Keratinocyte (primary cell): Measurements from ENCODE around the gene PCID2. TPM values are rescaled to one million over a fixed set of nuclear protein-coding genes. Genes with fewer than 3 reads are reported as not detected.

Experiments
- DNase-seq: peaks from one replicate; pipeline ENCODE4 v3.0.0-alpha.2; 2011; ENCODE audit warnings: low read depth, missing footprints, low spot score
- FAIRE-seq: peaks from 2 replicates; lab custom pipeline; 2011; peaks lifted over from hg19 to GRCh38; lab: Jason Lieb, UNC
- H2AFZ ChIP-seq: 2 replicates; pipeline ENCODE4 v1.6.0; 2012; ENCODE audit warnings: low read length, control low read depth, inconsistent platforms; ENCODE audit not compliant: control insufficient read depth
- H3K27ac ChIP-seq: 2 replicates; pipeline ENCODE4 v1.5.1; 2011; ENCODE audit warnings: low read length; ENCODE audit not compliant: control insufficient read depth, insufficient read depth
- H3K27me3 ChIP-seq: 3 replicates; pipeline ENCODE4 v1.6.0; 2011; ENCODE audit warnings: low read length; ENCODE audit not compliant: control insufficient read depth, insufficient read depth; ENCODE audit errors: extremely low read depth
- H3K36me3 ChIP-seq, 2 experiments: 2 replicates in 1 of 2; 3 replicates in 1 of 2; pipeline ENCODE4 v1.5.1; 2011; ENCODE audit warnings: low read length in 2 of 2, mild to moderate bottlenecking in 1 of 2; ENCODE audit not compliant: control insufficient read depth in 2 of 2, insufficient read depth in 2 of 2; ENCODE audit errors: extremely low read depth in 1 of 2
- H3K4me1 ChIP-seq: 3 replicates; pipeline ENCODE4 v1.5.1; 2011; ENCODE audit warnings: low read length; ENCODE audit not compliant: control insufficient read depth, insufficient read depth; ENCODE audit errors: extremely low read depth
- H3K4me2 ChIP-seq: 3 replicates; pipeline ENCODE4 v1.6.0; 2011; ENCODE audit warnings: low read depth, low read length; ENCODE audit not compliant: control insufficient read depth, insufficient read depth; ENCODE audit errors: extremely low read depth
- H3K4me3 ChIP-seq, 3 experiments: fragments of 200-600 bp in 1 of 3; sonication (generic) in 1 of 3; 2 replicates in 2 of 3; 3 replicates in 1 of 3; pipeline ENCODE4 v1.5.1; 2011 to 2016; ENCODE audit warnings: low read length in 3 of 3, mild to moderate bottlenecking in 3 of 3, control low read depth in 2 of 3, inconsistent platforms in 1 of 3, low read depth in 1 of 3, mixed read lengths in 1 of 3, mixed run types in 1 of 3, moderate library complexity in 1 of 3; ENCODE audit not compliant: control insufficient read depth in 2 of 3, insufficient read depth in 2 of 3; ENCODE audit errors: extremely low read depth in 1 of 3
- H3K79me2 ChIP-seq: 2 replicates; pipeline ENCODE4 v1.6.0; 2012; ENCODE audit warnings: low read length; ENCODE audit not compliant: control insufficient read depth, insufficient read depth
- H3K9ac ChIP-seq: 3 replicates; pipeline ENCODE4 v1.6.0; 2011; ENCODE audit warnings: low read length; ENCODE audit not compliant: control insufficient read depth, insufficient read depth; ENCODE audit errors: extremely low read depth
- H3K9me1 ChIP-seq: 3 replicates; pipeline ENCODE4 v1.6.0; 2011; ENCODE audit warnings: low read length; ENCODE audit not compliant: control insufficient read depth, insufficient read depth; ENCODE audit errors: extremely low read depth
- H3K9me3 ChIP-seq: 2 replicates; pipeline ENCODE4 v1.5.1; 2012; ENCODE audit warnings: low read depth, low read length; ENCODE audit not compliant: control insufficient read depth
- H4K20me1 ChIP-seq: 3 replicates; pipeline ENCODE4 v1.6.0; 2011; ENCODE audit warnings: low read length; ENCODE audit not compliant: control insufficient read depth, insufficient read depth; ENCODE audit errors: extremely low read depth
- EZH2 ChIP-seq: IDR thresholded peaks from one replicate; pipeline ENCODE4 v1.6.1; 2012; ENCODE audit warnings: inconsistent platforms, mild to moderate bottlenecking, low read length, moderate library complexity
- dilution Hi-C: fragments of 300-500 bp; cut with MboI; formaldehyde crosslinking; loops from one replicate; pipeline ENCODE4 v1.7.0; 2020; ENCODE audit warnings: low sequenced_read_pairs; ENCODE audit not compliant: extremely low pct_ligation_motif_present
- polyA plus RNA-seq, 5 experiments: library from polyadenylated mRNA; depleted of rRNA in 3 of 5; stranded (reverse) in 3 of 5; stranded (forward) in 1 of 5; unstranded in 1 of 5; fragments of >200 nt; gene quantifications; 1 replicate in 1 of 5; 2 replicates in 3 of 5; 3 replicates in 1 of 5; pipeline versions ENCODE4 v1.2.1 to v1.2.3, GENCODE V29; 2011 to 2012; ENCODE audit warnings: missing spikeins in 2 of 5, low read depth in 1 of 5, low replicate concordance in 1 of 5
- TF ChIP-seq, protein P1 (sequence below), 3 experiments: IDR thresholded peaks in 1 of 3; conservative IDR thresholded peaks in 1 of 3; optimal IDR thresholded peaks in 1 of 3; 2 replicates in 2 of 3; 3 replicates in 1 of 3; pipeline versions ENCODE3 to v1.5.1; 2011; ENCODE audit warnings: low read length in 3 of 3, mild to moderate bottlenecking in 3 of 3, moderate library complexity in 2 of 3, control low read depth in 1 of 3, inconsistent platforms in 1 of 3; ENCODE audit not compliant: insufficient read depth in 2 of 3; ENCODE audit errors: extremely low read depth in 1 of 3

Gene PCID2
- polyA plus RNA-seq, 1 donor (not counting 4 experiments of a cell fraction or from before 2014, with no cell fraction given): 76.5 TPM

DNA sequence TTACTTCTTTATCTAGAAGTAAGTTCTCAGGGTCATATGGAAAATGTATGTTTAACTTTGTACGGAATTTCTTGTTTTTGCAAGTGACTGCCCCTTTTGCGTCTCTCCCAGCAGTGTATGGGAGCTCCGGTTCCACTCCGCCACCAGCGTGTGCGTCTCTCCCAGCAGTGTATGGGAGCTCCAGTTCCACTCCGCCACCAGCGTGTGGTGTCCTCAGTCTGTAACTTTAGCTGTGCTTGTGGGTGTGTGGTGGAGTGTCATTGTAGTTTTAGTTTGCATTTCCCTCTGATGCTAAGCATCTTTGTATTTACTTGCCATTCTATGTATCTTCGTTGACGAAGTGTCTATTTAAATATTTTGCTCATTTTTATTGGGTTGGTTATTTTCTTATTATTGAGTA lies 3.3 kb upstream of the PCID2 start:
- no peak overlapping the region for H3K9ac ChIP-seq
- H3K36me3 ChIP-seq: peaks cover 3 to 6% of the 10 kb centered on the region in 2 experiments
- no peak for FAIRE-seq
- dilution Hi-C loops: no loop called here
- no peak for TF ChIP-seq EZH2
- TF ChIP-seq, protein P1, sequence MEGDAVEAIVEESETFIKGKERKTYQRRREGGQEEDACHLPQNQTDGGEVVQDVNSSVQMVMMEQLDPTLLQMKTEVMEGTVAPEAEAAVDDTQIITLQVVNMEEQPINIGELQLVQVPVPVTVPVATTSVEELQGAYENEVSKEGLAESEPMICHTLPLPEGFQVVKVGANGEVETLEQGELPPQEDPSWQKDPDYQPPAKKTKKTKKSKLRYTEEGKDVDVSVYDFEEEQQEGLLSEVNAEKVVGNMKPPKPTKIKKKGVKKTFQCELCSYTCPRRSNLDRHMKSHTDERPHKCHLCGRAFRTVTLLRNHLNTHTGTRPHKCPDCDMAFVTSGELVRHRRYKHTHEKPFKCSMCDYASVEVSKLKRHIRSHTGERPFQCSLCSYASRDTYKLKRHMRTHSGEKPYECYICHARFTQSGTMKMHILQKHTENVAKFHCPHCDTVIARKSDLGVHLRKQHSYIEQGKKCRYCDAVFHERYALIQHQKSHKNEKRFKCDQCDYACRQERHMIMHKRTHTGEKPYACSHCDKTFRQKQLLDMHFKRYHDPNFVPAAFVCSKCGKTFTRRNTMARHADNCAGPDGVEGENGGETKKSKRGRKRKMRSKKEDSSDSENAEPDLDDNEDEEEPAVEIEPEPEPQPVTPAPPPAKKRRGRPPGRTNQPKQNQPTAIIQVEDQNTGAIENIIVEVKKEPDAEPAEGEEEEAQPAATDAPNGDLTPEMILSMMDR (optimal IDR thresholded peaks at IDR 0.05 in 1 of 3, IDR thresholded peaks at IDR 0.05 in 1 of 3, conservative IDR thresholded peaks at IDR 0.05 in 1 of 3; ENCODE audit: extremely low read depth in 1 of 3, insufficient read depth in 2 of 3, low read length in 3 of 3): peak in 2 of 3 experiments; percentile 38 to 44
- H3K27ac ChIP-seq: no peak overlapping the region
- no peak overlapping the region for H3K4me2 ChIP-seq
- no peaks in the 10 kb centered on the region for H3K9me3 ChIP-seq
- H2AFZ ChIP-seq: no peak overlapping the region
- H3K79me2 ChIP-seq: peaks cover 86% of the 10 kb centered on the region
- peaks cover 33% of the 10 kb centered on the region for H3K4me1 ChIP-seq
- peaks cover 44% of the 10 kb centered on the region for H4K20me1 ChIP-seq
- H3K4me3 ChIP-seq: no peak overlapping the region
- no peak for DNase-seq
- peaks cover 15% of the 10 kb centered on the region for H3K9me1 ChIP-seq
- H3K27me3 ChIP-seq: no peaks in the 10 kb centered on the region

DNA sequence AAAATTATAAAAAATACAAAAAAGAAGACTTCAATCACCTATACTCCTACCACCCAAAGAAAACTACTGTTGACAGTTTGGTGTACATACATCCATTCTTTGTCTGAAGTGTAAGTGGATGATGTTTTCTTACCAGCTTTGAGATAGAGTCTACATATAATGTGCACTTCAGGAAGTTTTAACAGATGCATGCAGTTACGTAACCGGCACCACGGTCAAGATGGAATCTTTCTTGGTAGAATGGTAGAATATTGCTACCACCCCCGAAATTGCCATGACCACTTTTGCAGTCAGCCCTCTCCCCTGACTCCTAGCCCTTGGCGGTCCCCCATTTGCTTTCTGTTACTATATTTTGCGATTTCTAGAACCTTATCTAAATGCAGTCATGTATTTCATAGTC lies 2.4 kb upstream of the PCID2 start:
- Histone ChIP-seq H3K9ac (peak overlapping the region; percentile 97), H4K20me1 (peaks cover 35% of the 10 kb centered on the region), H3K4me1 (peaks cover 32% of the 10 kb centered on the region), H3K27ac (no peak overlapping the region), H3K4me3 (peak overlapping the region in 2 of 3 experiments; percentile 90 to 93), H3K9me1 (peaks cover 13% of the 10 kb centered on the region), H3K4me2 (peak overlapping the region; percentile 95), H3K27me3 (no peaks in the 10 kb centered on the region), H2AFZ (no peak overlapping the region), H3K9me3 (no peaks in the 10 kb centered on the region), H3K79me2 (peaks cover 86% of the 10 kb centered on the region), H3K36me3 (peaks cover 3 to 6% of the 10 kb centered on the region in 2 experiments)
- FAIRE-seq: no peak
- dilution Hi-C loops: no loop called here
- no peak for TF ChIP-seq EZH2
- TF ChIP-seq, protein P1 (optimal IDR thresholded peaks at IDR 0.05 in 1 of 3, IDR thresholded peaks at IDR 0.05 in 1 of 3, conservative IDR thresholded peaks at IDR 0.05 in 1 of 3; ENCODE audit: extremely low read depth in 1 of 3, insufficient read depth in 2 of 3, low read length in 3 of 3): no peak
- DNase-seq: no peak
